GM13977 (cell line): ENCODE results near the gene RO60.
"Not testable (repeated sequence)": the region's sequence is repeated elsewhere in the genome, so short reads cannot be mapped to it uniquely, and the experiment has no call there.

Experiments
- DNase-seq: peaks from one replicate; pipeline ENCODE4 v3.0.0; 2012; ENCODE audit warnings: low spot score
- CTCF ChIP-seq: IDR thresholded peaks from 2 replicates; pipeline ENCODE4 v1.5.1; 2012; ENCODE audit warnings: mild to moderate bottlenecking, control low read depth; ENCODE audit not compliant: insufficient read depth; ENCODE audit errors: extremely low read depth, missing control alignments
- in situ Hi-C: fragments of 300-500 bp; cut with MboI; formaldehyde crosslinking; loops from one replicate; pipeline ENCODE4 v1.12.0; 2022; ENCODE audit warnings: low sequenced_read_pairs, low pct_unique_long_range_greater_than_20kb, mixed read lengths, inconsistent platforms; ENCODE audit not compliant: unreplicated experiment

RO60 gene

GRCh38 chr1:193040011-193040410, 19.4 kb upstream of the RO60 start:
- TF ChIP-seq CTCF = no peak
- in situ Hi-C loops = no loop called here
- no peak for DNase-seq

- TF ChIP-seq CTCF = no peak
- in situ Hi-C loops = no loop called here
- DNase-seq = no peak
Observed at GRCh38 chr1:193042766-193043691, 16.4 kb upstream of the RO60 start.

- DNase-seq, in situ Hi-C loops: not testable (repeated sequence)
Observed at GRCh38 chr1:193048913-193049312, 10.5 kb upstream of the RO60 start.

- no peak for TF ChIP-seq CTCF
- no peak for DNase-seq
- in situ Hi-C loops = no loop called here
Observed at GRCh38 chr1:193054169-193054675, 5.2 kb upstream of the RO60 start.

- in situ Hi-C loops = no loop called here
- no peak for TF ChIP-seq CTCF
- DNase-seq = peak; percentile 60
Observed at GRCh38 chr1:193058529-193059281, 707 bp upstream of the RO60 start.

- no peak for DNase-seq
- no peak for TF ChIP-seq CTCF
- in situ Hi-C loops = no loop called here
Observed at GRCh38 chr1:193060115-193060403, 647 bp downstream of the RO60 start.

- in situ Hi-C loops = no loop called here
- DNase-seq = no peak
Observed at GRCh38 chr1:193060406-193060805, 994 bp downstream of the RO60 start.

More at GRCh38 chr1:193060406-193060805, 994 bp downstream of the RO60 start:
- no peak for TF ChIP-seq CTCF
